ENCODE data around the gene AUTS2.

The AUTS2 gene

DNA sequence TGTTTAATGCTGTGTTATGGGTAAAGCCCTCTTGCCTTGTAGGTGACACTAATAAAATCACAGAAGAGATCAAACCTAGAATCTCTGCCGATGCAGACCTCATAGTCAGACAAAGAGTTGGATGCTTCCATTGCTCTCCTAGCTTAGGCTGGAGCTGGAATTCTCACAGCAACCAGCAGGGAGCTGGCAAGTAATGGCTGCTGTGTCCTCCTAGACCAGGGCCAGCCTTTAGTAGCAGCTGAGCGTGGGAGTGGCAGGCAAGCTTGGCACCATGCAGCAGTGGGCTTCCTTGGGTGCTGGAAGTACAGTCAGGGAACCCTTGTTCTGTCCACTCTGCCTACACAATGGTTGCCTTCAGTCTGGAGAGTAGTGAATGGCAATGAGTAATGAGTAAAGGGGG is 935.3 kb downstream of the AUTS2 start:
- DNase-seq (ENCODE audit: low read depth, low spot score): no peak

DNA sequence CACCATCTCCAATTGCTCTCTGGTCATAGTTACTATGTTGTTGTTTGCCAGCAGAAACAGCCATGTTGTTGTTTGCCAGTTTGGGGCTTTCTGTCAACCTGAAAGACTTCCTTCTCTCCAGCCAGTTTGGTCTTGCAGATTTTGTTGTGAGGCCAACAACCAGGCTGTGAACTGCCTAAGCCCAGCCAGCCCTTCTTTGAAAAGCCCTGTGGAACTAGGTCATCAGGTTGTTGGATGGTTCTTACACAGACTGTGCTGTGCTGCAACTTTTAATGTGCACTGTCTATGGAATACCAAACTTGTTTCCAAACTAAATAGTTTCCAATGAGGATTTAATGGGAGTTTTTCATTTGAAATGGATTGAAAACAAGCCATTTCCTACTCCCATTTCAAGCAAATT is 940.9 kb downstream of the AUTS2 start:
- no peak for DNase-seq (ENCODE audit: low read depth, low spot score)

DNA sequence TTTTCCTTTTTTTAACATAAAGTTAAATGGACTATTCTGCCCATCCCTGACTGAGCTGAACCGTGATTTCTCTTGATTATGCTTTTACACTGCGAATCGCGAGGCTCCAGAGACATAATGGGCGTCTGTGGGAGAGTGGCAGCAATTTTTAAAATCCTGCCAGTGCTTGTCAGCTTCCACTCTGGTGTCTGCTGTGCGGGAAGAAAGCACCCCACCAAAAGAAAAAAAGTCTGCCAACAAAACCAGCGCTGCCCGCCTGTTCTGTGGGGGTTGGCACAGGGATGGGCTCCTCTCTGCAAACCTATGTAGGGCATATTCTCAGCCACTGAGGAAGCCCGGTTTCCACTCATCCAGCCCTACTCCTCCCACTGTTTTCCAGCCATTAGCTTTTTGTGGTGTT is 941.3 kb downstream of the AUTS2 start:
- DNase-seq (ENCODE audit: low read depth, low spot score): no peak

DNA sequence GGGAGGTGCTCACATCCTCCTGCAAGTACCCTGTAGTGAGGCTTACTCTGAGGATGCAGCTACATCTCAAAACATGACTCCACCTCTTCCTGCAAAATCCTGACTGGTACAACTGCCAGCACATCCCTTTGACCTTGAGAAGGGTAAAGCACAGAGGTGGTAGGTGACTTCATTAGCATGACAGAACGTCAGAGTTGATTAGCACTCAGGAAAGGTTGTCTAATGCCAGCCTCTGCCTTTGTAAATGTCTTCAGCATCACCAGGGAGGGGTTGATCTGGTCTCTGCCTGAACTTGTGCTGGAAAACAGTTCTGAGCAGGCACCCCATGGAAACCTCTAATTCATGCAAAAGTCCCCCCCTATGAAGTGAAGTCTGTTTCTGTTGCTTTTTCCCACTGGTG is 942.4 kb downstream of the AUTS2 start:
- DNase-seq (ENCODE audit: low read depth, low spot score): no peak

DNA sequence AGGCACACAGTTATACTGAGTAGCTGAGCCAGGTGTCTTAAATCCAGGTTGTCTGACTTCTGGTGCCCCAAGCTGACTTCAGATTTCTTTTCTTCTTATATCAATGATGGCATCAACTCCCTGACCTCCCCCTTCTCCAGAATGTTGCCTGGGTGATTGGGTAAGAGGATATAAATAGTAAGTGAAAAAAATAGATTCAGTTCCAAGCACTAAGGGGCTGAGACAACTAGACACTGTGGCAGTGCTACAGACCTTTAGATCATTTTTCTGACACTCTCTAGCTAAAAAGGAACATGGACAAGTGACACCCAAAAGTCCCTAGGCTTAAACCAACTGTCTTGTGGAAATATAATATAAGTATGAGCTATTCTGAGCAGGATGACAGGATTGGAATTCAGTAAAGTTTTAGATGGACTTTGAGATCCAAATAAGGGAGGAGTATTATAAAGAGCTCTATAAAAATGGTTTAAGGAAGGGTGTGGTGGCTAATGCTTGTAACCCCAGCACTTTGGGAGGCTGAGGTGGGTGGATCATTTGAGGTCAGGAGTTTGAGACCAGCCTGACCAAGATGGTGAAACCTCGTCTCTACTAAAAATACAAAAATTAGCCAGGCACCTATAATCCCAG is 944.6 kb downstream of the AUTS2 start:
- no peak for DNase-seq (ENCODE audit: low read depth, low spot score)

DNA sequence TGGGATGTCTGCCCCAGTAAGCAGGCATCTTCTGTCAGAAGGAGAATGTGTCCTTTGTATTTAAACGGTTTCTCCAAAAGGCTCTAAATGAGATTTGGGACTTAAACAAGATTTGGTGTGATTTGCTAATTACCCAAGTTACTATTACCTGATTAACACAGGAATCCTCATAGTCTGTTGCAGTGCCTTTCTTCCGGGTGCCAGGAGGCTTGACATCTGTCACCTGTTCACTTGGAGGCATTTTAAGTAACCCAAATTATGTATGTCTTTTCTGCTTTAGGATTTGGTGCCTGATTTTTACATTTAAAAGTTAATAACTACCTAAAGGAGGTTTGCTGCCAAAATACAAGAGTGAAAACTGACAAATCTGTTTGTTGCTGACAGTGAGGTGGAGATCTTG is 945.7 kb downstream of the AUTS2 start:
- no peak for DNase-seq (ENCODE audit: low read depth, low spot score)

DNA sequence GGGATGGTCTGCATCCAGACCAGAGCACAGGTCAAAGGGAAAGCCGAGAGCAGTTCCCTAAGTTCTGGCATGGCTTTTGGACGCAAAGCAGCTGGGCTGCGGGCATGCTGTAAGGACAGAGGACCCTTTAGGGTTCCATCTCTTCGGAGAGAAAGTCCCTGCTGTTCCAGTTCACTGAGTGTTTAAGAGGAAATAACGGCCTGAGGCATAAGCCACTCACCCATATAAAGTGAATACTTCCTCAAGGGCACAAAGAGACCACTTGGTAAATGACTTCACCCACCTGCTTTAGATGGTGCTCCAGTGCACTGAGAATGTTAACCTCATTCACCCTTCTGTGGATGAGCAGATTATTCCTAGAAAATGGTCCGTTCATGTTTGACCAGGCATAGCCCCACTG is 946.9 kb downstream of the AUTS2 start:
- no peak for DNase-seq (ENCODE audit: low read depth, low spot score)

DNA sequence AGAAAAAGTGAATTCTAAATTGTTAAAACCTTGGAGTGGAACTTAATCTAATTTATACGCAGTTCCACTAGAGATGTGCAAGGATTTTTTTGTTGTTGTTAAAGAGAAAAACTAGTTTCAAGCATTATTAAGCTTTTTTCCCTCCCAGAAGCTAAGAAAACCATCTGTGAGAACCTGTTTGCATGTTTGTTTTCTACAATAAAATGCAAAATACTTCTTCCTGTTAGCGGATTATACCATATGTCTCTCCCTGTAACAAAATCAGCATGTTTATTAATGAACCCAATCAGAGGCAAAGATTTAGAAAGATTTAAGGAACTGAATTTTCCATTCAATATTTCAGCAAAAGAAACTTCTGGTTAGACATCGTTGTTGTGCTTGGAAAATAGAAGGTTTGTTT is 953.9 kb downstream of the AUTS2 start:
- no peak for DNase-seq (ENCODE audit: low read depth, low spot score)

DNA sequence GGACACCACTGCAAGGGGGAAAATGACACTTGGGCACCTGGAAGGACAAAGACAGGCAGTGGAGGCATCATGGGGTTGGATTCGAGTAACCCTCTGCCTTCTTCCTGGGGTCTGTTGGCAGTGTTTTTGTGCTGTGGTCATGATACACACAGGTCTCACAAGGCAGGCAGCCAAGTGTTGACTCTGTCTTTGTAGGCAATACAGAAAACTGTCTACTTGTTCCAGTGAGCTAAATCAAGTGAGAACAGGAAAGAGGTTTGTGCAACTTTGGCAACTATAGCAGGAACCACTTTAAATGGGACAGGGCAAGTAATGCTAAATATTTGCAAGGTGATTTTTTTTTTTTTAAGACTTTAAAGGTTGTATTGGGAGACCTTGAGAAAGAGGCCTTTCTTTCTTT is 955.1 kb downstream of the AUTS2 start:
- no peak for DNase-seq (ENCODE audit: low read depth, low spot score)

DNA sequence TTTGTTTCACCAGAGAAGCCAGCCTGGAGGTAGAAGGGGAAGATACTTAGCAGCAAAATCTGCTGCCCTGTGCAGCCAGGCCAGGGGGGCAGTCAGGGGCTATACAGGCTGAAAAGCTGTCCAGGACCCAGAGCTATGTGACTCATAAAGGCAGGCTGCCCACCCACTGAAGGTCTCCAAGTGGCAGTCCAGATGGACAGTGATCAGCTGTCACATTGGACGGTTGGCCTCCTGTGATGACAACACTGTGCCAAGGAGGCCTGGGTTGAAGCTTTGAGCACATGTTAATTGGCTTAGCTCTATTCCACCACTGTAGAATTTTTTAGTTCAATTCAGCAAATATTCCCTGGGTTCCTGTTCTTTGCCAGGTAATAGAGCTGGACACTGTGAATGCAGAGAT is 956.4 kb downstream of the AUTS2 start:
- DNase-seq (ENCODE audit: low read depth, low spot score): no peak

DNA sequence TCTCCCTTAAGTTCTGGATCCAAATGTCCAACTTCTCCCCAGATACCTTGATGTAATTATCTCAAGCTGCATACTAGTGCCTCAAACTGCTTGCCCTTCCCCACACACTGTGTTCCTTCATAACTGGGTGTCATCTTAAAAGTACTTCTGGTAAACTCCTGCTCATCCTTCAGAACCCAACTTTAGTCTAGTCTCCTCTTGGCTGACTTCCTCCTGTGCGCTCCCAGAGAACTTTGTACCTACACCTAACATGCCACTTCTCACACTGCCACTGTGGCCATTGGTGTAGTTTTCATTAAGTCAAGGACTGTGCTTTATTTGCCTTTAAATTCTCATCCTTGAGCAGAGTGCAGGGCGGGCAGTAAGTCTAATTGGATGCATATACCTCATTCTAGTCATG is 958.5 kb downstream of the AUTS2 start:
- DNase-seq (ENCODE audit: low read depth, low spot score): no peak

DNA sequence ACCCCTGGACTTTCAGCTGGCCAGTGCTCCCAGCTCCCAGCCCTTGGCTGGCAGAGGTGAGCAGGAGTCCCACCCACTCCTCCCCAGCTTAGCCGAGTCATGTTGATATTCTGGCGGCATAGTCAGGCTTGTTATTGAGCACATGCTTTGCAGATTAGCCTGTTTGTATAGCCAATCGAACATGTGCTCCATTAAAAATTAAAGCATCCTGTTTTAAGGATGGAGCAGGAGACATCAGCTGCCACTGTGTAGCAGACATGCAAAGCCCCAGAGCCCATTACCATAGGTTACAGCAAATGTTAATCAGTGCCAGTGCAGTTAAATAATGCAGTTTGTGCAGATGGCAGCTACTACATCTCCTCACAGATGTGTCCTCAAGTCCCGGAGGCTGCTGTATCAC is 959.1 kb downstream of the AUTS2 start:
- DNase-seq (ENCODE audit: low read depth, low spot score): no peak

DNA sequence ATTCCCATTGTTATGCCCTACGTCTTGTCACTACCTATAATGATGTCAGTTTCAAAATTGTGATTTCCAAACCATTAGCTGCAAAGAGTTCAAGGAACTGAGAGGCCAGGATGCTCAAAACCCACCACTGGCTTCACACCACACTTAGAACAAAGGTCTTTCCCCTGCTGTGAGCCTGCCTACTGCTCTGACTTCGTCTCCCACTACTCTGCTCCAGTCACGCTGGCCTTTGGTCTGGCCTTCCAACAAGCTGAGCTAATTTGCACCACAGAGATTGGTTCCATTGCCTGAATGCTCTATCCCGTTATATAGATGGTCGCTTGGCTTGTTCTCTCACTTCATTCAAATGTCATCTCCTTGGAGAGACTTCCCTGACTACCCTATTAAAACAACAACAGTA is 961.5 kb downstream of the AUTS2 start:
- no peak for DNase-seq (ENCODE audit: low read depth, low spot score)

DNA sequence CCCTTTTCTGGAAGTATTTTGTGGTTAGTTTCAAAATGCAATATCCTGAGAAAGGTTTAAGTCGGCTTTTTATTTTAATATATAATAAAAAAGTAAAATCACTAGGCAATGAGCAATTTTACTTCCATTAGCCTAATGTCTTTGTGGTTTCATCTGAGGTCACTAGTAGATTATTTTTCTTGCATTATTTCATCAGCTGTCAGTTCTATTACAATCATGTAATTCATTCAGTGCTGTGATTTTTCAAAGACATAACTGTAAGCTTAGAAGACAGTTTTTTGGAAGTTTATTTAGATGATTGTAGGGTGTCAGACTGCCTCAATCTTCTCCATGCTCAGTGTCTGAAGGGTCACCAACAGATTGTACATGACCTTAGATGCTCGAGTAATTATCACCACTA is 965.7 kb downstream of the AUTS2 start:
- no peak for DNase-seq (ENCODE audit: low read depth, low spot score)

DNA sequence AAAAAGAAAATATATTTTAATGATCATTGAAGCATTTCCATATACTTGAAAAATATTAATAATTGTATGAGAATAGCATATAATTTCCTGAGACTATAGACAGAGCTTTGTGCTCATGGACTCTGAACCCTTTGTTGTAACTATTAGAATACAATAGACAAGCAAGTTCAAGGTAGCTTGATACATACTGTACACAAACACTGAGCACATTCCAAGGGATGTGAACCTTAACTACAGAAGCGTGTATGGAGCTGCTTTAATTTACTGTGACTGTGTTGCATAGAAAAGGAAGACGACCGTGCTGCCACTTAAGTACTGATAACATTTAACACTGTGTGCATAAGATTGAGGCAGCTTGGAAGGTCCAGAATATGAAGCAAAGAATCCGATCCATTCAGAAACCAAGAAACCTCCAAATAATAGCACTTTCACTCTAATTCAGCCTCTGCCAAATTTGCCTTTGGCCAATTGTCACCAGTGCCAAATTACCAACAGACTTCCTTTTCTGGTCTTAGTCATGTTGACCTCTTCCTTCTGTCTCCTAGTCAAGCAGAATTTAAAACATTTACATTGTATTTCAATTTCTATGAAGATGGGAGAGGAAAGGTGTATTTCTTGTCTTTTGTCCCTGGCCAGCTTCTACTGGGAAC is 967.6 kb downstream of the AUTS2 start:
- no peak for DNase-seq (ENCODE audit: low read depth, low spot score)

DNA sequence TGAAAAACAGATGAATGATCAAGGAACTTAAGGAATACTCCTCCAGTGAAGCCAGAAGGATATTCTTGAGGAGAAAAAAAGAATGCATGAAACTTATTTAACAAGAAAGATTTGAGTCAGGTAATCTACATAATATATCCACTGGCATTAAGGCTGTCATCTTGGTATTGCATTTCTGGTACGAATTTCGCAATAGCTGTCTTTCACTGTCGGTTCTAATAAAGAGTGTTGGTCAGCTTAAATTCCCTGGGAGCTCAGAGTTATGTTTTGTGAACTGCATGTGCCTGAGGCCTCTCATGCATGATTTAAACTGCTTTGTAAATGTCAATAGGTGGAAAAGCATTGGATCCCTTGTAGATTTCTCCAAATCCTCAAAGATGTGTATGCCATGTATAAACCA is 968.4 kb downstream of the AUTS2 start:
- no peak for DNase-seq (ENCODE audit: low read depth, low spot score)

DNA sequence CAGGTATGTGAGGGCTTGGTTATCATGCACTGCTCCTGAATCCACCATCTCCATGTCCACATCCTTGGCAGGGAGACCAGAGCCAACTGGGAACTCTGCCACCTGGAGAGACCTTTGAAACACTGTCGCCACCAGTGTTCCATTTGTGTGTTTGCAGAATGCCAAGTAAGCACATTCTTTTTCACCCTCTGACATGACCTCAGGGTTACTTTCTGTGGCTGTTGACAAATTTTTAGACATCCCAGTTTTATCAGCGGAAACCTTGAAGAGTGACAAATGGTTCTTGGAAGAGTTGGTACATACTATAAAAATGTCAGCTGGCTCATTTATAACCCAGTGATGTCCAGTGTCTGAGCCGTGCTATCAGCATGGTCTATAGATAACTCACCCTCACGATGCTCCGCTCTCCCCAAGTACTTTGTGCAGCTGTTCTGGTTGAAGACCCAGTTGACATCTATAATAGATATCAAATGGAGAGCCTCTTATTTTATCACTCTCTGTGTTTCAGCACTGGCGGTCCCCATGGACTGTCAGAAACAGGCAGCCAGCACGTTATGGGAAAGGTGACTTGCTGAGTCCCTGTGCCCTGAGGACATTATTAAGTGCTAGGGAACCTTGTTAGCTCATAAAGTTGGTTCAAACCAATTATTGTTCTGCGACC is 970.5 kb downstream of the AUTS2 start:
- DNase-seq (ENCODE audit: low read depth, low spot score): no peak

DNA sequence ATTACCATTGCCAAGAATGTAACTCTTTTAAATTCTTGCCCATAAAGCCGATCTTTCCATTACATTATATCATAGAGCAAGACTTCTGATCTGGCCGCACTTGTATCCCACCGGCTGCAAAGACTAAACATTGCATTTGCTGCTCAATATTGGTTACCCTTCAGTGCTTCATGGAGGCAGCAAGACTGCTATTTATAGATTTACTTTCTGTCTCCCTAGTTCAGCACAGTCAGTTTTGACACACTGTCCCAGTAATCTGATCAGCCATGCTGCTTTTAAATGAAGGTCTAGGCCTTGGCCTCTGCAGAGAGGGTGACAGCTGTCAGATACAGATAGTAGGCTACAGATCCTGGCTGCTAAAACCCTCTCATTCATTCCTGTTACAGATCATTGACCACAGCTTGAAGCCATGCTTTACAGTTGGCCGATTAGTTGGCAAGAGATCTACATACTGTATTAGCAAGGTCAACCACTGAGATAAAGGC is 971.1 kb downstream of the AUTS2 start:
- no peak for DNase-seq (ENCODE audit: low read depth, low spot score)

DNA sequence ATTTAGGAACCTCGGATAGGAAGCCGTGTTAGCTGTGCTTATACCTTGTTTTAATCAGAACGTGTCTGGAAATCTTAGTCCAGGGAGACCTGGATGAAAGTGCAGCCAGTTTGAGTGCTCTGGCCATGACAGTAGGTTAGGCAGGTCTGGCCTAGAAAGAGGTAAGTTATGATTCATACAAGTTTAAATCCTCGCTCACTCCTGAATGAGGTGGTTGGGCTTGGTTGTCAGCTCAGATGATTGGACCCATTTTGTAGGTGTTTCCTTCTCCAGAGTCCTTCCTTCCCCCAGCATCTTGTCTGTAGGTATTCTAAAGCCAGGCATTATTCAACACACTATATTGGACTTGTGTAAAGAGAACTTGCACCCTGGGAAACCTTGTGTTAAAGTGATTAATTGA is 971.8 kb downstream of the AUTS2 start:
- no peak for DNase-seq (ENCODE audit: low read depth, low spot score)

DNA sequence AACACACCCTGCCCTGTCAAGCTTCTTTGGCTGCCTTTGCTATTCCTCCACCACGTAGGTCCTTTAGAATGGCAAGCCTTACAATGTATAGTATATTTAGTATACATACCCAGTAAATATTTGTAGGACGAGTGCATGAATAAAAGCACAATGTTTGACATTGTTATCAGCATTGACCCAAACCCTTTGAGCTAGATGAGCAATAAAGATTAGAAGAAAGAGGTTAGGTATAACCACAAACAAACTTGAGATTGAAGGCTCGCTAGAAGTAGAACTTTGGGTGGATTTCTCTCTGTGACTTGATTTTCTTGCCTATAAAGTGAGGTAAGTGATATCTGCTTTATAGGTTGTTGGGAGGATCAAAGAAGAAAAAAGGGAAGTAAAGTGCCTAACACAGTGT is 972.7 kb downstream of the AUTS2 start:
- no peak for DNase-seq (ENCODE audit: low read depth, low spot score)

DNA sequence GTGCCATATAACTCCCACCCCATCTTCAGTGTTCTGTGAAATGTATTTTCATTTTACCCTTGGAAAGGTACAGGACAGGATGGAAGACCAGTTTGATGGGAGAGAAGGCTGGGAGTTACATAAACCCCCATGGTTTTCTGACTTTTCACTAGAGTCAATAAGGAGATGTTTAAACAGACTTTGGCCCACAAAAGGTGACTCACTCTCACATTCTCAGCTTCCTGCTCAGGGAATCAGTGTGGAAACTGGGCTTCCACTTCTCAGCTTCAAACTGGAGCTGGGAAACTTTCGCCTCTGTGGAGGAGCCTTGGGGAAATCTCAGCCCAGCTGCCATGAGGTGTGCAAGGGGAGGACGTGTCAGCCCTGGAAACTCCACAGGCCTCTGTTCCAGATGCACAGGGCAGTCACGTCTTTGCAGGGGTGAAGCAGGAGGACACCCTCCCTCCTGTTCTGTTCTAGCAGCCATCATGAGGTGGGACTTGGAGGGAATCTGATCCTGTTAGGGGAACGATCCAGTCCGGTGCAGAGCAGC is 973.2 kb downstream of the AUTS2 start:
- no peak for DNase-seq (ENCODE audit: low read depth, low spot score)

DNA sequence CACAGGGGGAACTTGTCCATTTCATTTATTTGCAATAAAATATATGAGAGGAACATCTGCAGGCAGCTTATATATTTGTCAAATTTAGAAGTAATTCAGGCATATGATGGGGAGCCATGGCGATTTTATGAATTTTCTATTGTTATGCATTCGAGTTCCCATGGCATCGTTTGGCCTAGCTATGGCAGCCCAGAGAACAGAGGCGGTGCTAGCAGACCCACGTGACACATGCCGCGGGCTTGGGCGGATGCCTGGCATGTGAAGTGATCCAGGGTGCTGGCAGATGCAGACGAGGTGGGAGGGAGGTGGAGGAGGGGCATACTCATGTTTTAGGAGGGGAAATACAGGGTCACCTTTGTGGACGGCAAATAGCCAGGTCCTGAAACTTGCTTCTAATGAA is 973.7 kb downstream of the AUTS2 start:
- DNase-seq (ENCODE audit: low read depth, low spot score): no peak

DNA sequence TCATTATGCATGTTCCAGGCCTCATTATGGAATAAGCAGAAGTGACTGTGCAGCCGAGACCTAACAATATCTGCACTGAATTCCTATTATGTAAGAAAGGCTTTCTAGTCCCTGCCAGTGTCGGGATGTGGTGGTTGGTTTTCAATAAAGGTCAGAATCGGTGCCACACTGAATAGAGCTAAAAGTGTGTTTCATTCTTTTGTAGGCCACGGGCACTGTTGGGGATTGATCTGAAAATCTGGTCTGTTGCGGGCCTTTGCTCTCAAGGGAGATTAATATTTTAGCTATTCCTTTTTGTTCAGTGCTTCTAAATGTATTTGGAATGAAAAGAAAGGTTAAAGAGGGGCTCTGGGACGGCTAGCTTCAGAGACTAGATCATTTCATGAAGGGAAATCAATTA is 974.3 kb downstream of the AUTS2 start:
- no peak for DNase-seq (ENCODE audit: low read depth, low spot score)
